Type B pancreatic cell (in vitro differentiated cells): ENCODE data around the gene ZFP36L2. TPM values are rescaled to one million over a fixed set of nuclear protein-coding genes. Genes with fewer than 3 reads are reported as not detected.
A peak's percentile ranks its signal among the peaks of the same experiment; 100 is the strongest.

Experiments used
- DNase-seq: peaks from one replicate; pipeline ENCODE4 v3.0.0; 2021; ENCODE audit warnings: mixed read lengths; ENCODE audit not compliant: unreplicated experiment; ENCODE audit errors: extremely low spot score
- H3K27ac Mint-ChIP-seq: 2 replicates; pipeline ENCODE4 v1.8.0; 2021; ENCODE audit warnings: mild to moderate bottlenecking, mixed read lengths
- H3K27me3 Mint-ChIP-seq: 2 replicates; pipeline ENCODE4 v1.8.0; 2021; ENCODE audit warnings: mixed read lengths
- H3K36me3 Mint-ChIP-seq: 2 replicates; pipeline ENCODE4 v1.8.0; 2021; ENCODE audit warnings: mixed read lengths
- H3K4me1 Mint-ChIP-seq: one replicate; pipeline ENCODE4 v1.8.0; 2021; ENCODE audit warnings: mixed read lengths; ENCODE audit not compliant: unreplicated experiment
- H3K4me3 Mint-ChIP-seq: 2 replicates; pipeline ENCODE4 v1.8.0; 2021; ENCODE audit warnings: mild to moderate bottlenecking, mixed read lengths
- H3K9me3 Mint-ChIP-seq: 2 replicates; pipeline ENCODE4 v1.8.0; 2021; ENCODE audit warnings: mixed read lengths
- CTCF ChIP-seq: fragments of 200-600 bp; sonication (generic); conservative IDR thresholded peaks from 2 replicates; pipeline ENCODE4 v1.5.0; 2021; ENCODE audit warnings: antibody characterized with exemption, mild to moderate bottlenecking
- total RNA-seq: library from RNA; stranded (reverse); gene quantifications from 2 replicates; pipeline ENCODE4 v1.2.1, GENCODE V29; 2021; ENCODE audit warnings: low replicate concordance

The ZFP36L2 gene
- total RNA-seq, 1 donor from 2014 or later = 198 TPM

GRCh38 chr2:43201497-43201896, 24.9 kb downstream of the ZFP36L2 start:
- H3K4me3 Mint-ChIP-seq = no peak overlapping the region
- no peaks in the 10 kb centered on the region for H3K9me3 Mint-ChIP-seq
- no peak for DNase-seq
- no peaks in the 10 kb centered on the region for H3K27me3 Mint-ChIP-seq
- peaks cover 22% of the 10 kb centered on the region for H3K4me1 Mint-ChIP-seq
- no peak overlapping the region for H3K27ac Mint-ChIP-seq
- no peak for TF ChIP-seq CTCF
- no peaks in the 10 kb centered on the region for H3K36me3 Mint-ChIP-seq

- Mint-ChIP-seq H3K27me3 (no peaks in the 10 kb centered on the region), H3K4me1 (peaks cover 20% of the 10 kb centered on the region), H3K36me3 (no peaks in the 10 kb centered on the region), H3K27ac (no peak overlapping the region), H3K9me3 (no peaks in the 10 kb centered on the region), H3K4me3 (no peak overlapping the region)
- DNase-seq = no peak
- TF ChIP-seq CTCF = no peak
Measured at GRCh38 chr2:43201016-43201415, 25.4 kb downstream of the ZFP36L2 start.

GRCh38 chr2:43199492-43200488, 26.6 kb downstream of the ZFP36L2 start:
- Mint-ChIP-seq H3K4me1 (peaks cover 16% of the 10 kb centered on the region), H3K27ac (no peak overlapping the region), H3K36me3 (no peaks in the 10 kb centered on the region), H3K9me3 (no peaks in the 10 kb centered on the region), H3K4me3 (no peak overlapping the region), H3K27me3 (no peaks in the 10 kb centered on the region)
- no peak for TF ChIP-seq CTCF
- no peak for DNase-seq

DNA sequence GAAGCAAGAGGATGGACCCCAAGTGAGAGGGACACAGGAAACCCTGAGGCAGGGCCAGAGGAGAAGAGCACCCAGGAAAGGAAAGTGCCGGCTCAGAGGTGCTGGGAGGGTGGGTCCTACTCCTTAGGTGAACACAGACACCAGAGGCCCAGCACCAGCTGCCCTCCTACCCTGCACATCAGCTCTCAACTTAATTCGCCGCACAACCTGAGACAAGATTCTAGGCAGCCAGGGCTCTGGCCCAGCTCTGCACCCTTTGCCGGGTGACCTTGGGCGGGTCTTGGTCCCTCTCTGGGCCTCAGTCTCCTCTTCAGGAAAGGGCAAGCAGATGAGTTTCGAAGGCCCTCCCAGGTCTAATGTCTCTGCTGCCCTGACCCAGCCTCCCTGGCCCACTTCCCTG, 28.1 kb downstream of the ZFP36L2 start:
- no peak overlapping the region for H3K27ac Mint-ChIP-seq
- peaks cover 29% of the 10 kb centered on the region for H3K4me1 Mint-ChIP-seq
- H3K9me3 Mint-ChIP-seq = no peaks in the 10 kb centered on the region
- H3K4me3 Mint-ChIP-seq = no peak overlapping the region
- no peaks in the 10 kb centered on the region for H3K27me3 Mint-ChIP-seq
- no peak for TF ChIP-seq CTCF
- no peaks in the 10 kb centered on the region for H3K36me3 Mint-ChIP-seq
- DNase-seq = no peak

DNA sequence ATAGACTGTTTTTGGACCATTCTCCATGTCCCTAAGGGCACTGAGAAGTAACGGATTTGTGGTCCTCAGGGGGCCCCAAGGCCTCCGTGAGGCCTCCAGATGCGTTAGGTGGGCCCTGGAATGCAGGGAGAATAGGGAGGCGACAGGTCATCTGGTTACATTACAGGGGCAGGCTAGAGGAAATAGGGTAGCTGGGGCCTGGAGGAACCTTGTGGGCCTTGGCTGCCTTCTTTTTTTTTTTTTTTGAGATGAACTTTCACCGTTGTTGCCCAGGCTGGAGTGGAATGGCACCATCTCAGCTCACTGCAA, 28.9 kb downstream of the ZFP36L2 start:
- Mint-ChIP-seq H3K27me3 (no peaks in the 10 kb centered on the region), H3K4me3 (no peak overlapping the region), H3K9me3 (no peaks in the 10 kb centered on the region), H3K27ac (peak overlapping the region; percentile 15), H3K4me1 (peaks cover 33% of the 10 kb centered on the region), H3K36me3 (no peaks in the 10 kb centered on the region)
- no peak for DNase-seq
- TF ChIP-seq CTCF = no peak
